ENCODE data around the gene SOWAHD. TPM values are rescaled to one million over a fixed set of nuclear protein-coding genes. Genes with fewer than 3 reads are reported as not detected.
"Not testable (repeated sequence)": the region's sequence is repeated elsewhere in the genome, so short reads cannot be mapped to it uniquely, and the experiment has no call there.

SOWAHD gene
- total RNA-seq, 4 donors from 2014 or later: 0.64 to 1.5 TPM; not detected in 2

DNA sequence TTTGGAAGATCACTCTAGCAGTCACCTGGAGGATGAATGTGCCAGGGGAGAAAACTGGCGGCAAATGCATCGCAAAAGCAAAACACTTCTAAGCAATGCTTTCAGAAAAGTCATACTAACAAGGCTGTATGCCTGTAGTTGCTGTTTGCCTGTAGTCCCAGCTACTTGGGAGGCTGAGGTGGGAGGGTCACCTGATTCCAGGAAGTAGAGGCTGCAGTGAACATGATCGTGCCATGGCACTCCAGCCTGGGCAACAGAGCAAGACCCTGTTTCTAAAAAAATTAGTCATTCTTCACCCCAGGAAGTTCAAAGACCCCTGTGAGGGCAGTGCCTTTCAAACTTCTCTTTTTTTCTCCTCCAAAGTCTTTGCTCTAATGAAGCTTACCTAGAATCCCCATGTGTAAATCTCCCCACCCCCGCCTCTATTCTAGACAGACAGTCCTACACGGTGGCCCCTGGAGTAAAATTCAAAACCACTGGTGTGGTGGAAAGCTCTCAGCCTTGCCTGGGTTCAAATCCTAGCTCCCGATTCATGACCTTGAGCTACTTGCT, 5.5 kb downstream of the SOWAHD start:
- Histone ChIP-seq H3K36me3 (no peaks in the 10 kb centered on the region), H3K4me1 (peaks cover 0 to 6% (median 3%) of the 10 kb centered on the region in 4 donors), H3K27me3 (no peaks in the 10 kb centered on the region), H3K27ac (no peak overlapping the region), H3K4me3 (no peak overlapping the region), H3K9me3 (no peaks in the 10 kb centered on the region)
- no peak for DNase-seq
- TF ChIP-seq CTCF (IDR thresholded peaks at IDR 0.05) (no peak), POLR2A (IDR thresholded peaks at IDR 0.05) (no peak), EP300 (IDR thresholded peaks at IDR 0.05; ENCODE audit: low read depth) (no peak), POLR2AphosphoS5 (IDR thresholded peaks at IDR 0.05) (no peak)
- intact Hi-C loops (cut with DNase I; ENCODE audit: low total_unique reads) (no loop called here), in situ Hi-C loops (cut with MboI; ENCODE audit: low pct_ligation_motif_present in 1 of 4, low pct_unique_long_range_greater_than_20kb in 1 of 4, low sequenced_read_pairs in 3 of 4) (no loop called here)
- 80% methylated on average over 6 of the region's 6 CpGs; no CpG with 5 or more reads in 1 of the 2 donors for WGBS, 2 donors (ENCODE audit: low coverage in 1 of 2)

GRCh38 chrX:119768436-119768835, 10.0 kb downstream of the SOWAHD start:
- H3K36me3 ChIP-seq; H3K4me1 ChIP-seq; DNase-seq; H3K27ac ChIP-seq; H3K4me3 ChIP-seq; H3K9me3 ChIP-seq; H3K27me3 ChIP-seq; intact Hi-C loops (cut with DNase I; ENCODE audit: low total_unique reads); in situ Hi-C loops (cut with MboI; ENCODE audit: low pct_ligation_motif_present in 1 of 4, low pct_unique_long_range_greater_than_20kb in 1 of 4, low sequenced_read_pairs in 3 of 4): not testable (repeated sequence)
- WGBS, 2 donors (ENCODE audit: low coverage in 1 of 2): 89% methylated on average over 11 of the region's 11 CpGs; no CpG with 5 or more reads in 1 of the 2 donors

- H3K4me3 ChIP-seq; DNase-seq; H3K4me1 ChIP-seq; H3K36me3 ChIP-seq; H3K27ac ChIP-seq; in situ Hi-C loops (cut with MboI; ENCODE audit: low pct_ligation_motif_present in 1 of 4, low pct_unique_long_range_greater_than_20kb in 1 of 4, low sequenced_read_pairs in 3 of 4); H3K27me3 ChIP-seq; H3K9me3 ChIP-seq; intact Hi-C loops (cut with DNase I; ENCODE audit: low total_unique reads): not testable (repeated sequence)
- WGBS, 2 donors (ENCODE audit: low coverage in 1 of 2): 85% methylated on average over 3 of the region's 3 CpGs; no CpG with 5 or more reads in 1 of the 2 donors
These were observed 11.0 kb downstream of the SOWAHD start for GRCh38 chrX:119769388-119769787.

- in situ Hi-C loops (cut with MboI; ENCODE audit: low pct_ligation_motif_present in 1 of 4, low pct_unique_long_range_greater_than_20kb in 1 of 4, low sequenced_read_pairs in 3 of 4) (no loop called here), intact Hi-C loops (cut with DNase I; ENCODE audit: low total_unique reads) (no loop called here)
- WGBS, 2 donors (ENCODE audit: low coverage in 1 of 2): 70 to 77% methylated on average over 1 to 15 of the region's 15 CpGs
- Histone ChIP-seq H3K4me3 (no peak overlapping the region), H3K9me3 (no peaks in the 10 kb centered on the region), H3K36me3 (no peaks in the 10 kb centered on the region), H3K27me3 (no peaks in the 10 kb centered on the region), H3K27ac (no peak overlapping the region), H3K4me1 (no peaks in the 10 kb centered on the region)
- TF ChIP-seq CTCF (IDR thresholded peaks at IDR 0.05): no peak
- TF ChIP-seq POLR2A (IDR thresholded peaks at IDR 0.05): no peak
- TF ChIP-seq POLR2AphosphoS5 (IDR thresholded peaks at IDR 0.05): no peak
- TF ChIP-seq EP300 (IDR thresholded peaks at IDR 0.05; ENCODE audit: low read depth): no peak
- DNase-seq: no peak
These were observed 17.3 kb downstream of the SOWAHD start for GRCh38 chrX:119775517-119776238.

DNA sequence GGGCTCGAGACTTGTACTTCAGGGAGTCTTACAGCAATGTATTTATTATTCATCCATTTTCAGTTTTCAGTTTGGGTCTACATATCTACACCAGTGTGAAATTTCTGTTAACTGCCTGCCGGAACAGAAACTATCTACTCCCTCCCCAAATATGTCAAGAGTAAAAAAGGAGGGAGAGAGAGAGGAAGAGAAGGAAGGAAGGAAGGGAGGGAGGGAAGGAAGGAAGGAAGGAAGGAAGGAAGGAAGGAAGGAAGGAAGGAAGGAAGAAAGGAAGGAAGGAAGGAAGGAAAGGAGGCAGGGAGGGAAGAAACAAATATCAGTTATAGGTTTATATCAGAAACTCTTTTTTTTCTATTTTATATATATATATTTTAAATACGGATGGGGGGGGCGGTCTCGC, 20.4 kb downstream of the SOWAHD start:
- no peaks in the 10 kb centered on the region for H3K9me3 ChIP-seq
- intact Hi-C loops (cut with DNase I; ENCODE audit: low total_unique reads): no loop called here
- in situ Hi-C loops (cut with MboI; ENCODE audit: low pct_ligation_motif_present in 1 of 4, low pct_unique_long_range_greater_than_20kb in 1 of 4, low sequenced_read_pairs in 3 of 4): no loop called here
- TF ChIP-seq CTCF (IDR thresholded peaks at IDR 0.05) (no peak), EP300 (IDR thresholded peaks at IDR 0.05; ENCODE audit: low read depth) (no peak), POLR2AphosphoS5 (IDR thresholded peaks at IDR 0.05) (no peak), POLR2A (IDR thresholded peaks at IDR 0.05) (no peak)
- no peak overlapping the region for H3K4me3 ChIP-seq
- no peaks in the 10 kb centered on the region for H3K27me3 ChIP-seq
- H3K36me3 ChIP-seq: no peaks in the 10 kb centered on the region
- H3K27ac ChIP-seq: no peak overlapping the region
- 60 to 81% methylated on average over 1 to 5 of the region's 5 CpGs for WGBS, 2 donors (ENCODE audit: low coverage in 1 of 2)
- H3K4me1 ChIP-seq: no peaks in the 10 kb centered on the region
- no peak for DNase-seq
